Nephron progenitor cell (in vitro differentiated cells): Measurements from ENCODE around the gene TNFSF11.

Experiments
- DNase-seq: peaks from one replicate; pipeline ENCODE4 v3.0.0; 2021
- H3K27ac Mint-ChIP-seq: 2 replicates; pipeline ENCODE4 v1.8.0; 2021; ENCODE audit warnings: mild to moderate bottlenecking, moderate library complexity, mixed read lengths
- H3K27me3 Mint-ChIP-seq: 2 replicates; pipeline ENCODE4 v1.8.0; 2021; ENCODE audit warnings: mild to moderate bottlenecking, low read depth, mixed read lengths; ENCODE audit not compliant: poor library complexity
- H3K36me3 Mint-ChIP-seq: 2 replicates; pipeline ENCODE4 v1.8.0; 2021; ENCODE audit warnings: low read depth, mixed read lengths
- H3K4me1 Mint-ChIP-seq: 2 replicates; pipeline ENCODE4 v1.8.0; 2021; ENCODE audit warnings: mixed read lengths
- H3K4me3 Mint-ChIP-seq: 2 replicates; pipeline ENCODE4 v1.8.0; 2021; ENCODE audit warnings: mild to moderate bottlenecking, moderate library complexity, mixed read lengths
- H3K9me3 Mint-ChIP-seq: 2 replicates; pipeline ENCODE4 v1.8.0; 2021; ENCODE audit warnings: mild to moderate bottlenecking, moderate library complexity, mixed read lengths
- TF ChIP-seq, protein P1 (sequence below): fragments of 200-600 bp; sonication (generic); IDR thresholded peaks from 2 replicates; pipeline ENCODE4 v1.5.0; 2021; ENCODE audit warnings: antibody characterized with exemption

The TNFSF11 gene

DNA sequence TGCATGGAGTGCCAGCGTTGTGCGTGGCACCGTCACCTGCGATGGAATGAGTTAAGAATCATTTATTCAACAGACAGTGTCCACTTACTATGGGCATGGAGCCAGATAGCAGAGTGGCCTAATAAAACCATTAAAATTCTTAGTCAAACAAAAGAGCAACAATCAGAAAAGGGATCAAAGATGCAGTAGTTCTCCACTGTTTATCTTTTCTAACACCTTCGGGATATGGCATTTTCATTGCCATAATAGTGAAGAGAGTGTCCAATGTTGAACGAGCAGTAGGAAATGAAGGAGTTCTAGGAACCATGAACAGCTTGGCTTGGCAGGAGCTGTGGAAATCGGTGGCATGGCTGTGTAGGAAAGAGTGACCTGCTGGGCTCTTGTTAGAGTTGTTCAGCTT, 2.0 kb downstream of the TNFSF11 start:
- TF ChIP-seq, protein P1, sequence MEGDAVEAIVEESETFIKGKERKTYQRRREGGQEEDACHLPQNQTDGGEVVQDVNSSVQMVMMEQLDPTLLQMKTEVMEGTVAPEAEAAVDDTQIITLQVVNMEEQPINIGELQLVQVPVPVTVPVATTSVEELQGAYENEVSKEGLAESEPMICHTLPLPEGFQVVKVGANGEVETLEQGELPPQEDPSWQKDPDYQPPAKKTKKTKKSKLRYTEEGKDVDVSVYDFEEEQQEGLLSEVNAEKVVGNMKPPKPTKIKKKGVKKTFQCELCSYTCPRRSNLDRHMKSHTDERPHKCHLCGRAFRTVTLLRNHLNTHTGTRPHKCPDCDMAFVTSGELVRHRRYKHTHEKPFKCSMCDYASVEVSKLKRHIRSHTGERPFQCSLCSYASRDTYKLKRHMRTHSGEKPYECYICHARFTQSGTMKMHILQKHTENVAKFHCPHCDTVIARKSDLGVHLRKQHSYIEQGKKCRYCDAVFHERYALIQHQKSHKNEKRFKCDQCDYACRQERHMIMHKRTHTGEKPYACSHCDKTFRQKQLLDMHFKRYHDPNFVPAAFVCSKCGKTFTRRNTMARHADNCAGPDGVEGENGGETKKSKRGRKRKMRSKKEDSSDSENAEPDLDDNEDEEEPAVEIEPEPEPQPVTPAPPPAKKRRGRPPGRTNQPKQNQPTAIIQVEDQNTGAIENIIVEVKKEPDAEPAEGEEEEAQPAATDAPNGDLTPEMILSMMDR, result no peak
- DNase-seq, result no peak
- H3K27me3 Mint-ChIP-seq, result peaks cover 35% of the 10 kb centered on the region

DNA sequence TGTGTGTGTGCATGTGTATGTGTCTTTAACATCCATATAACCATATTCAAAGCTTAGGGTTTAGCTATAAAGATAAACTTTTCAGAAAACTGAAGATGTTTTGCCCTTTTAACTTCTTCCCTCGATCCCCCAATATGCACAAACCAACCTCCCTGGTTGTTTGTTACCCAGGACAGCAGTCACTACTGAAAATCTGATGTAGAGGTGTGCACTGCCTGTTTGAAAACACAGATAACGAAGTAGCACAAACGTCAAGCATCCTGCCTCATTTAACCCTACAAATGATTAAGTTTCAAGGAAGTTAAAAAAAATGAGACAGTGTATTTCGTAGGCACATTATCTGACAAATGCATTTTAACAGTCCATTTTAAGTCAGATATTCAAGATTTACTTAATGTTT, 3.6 kb downstream of the TNFSF11 start:
- no peak overlapping the region for H3K27ac Mint-ChIP-seq
- peaks cover 15% of the 10 kb centered on the region for H3K4me1 Mint-ChIP-seq
- H3K9me3 Mint-ChIP-seq, result peaks cover 26% of the 10 kb centered on the region
- DNase-seq, result no peak
- H3K36me3 Mint-ChIP-seq, result peaks cover 6% of the 10 kb centered on the region
- TF ChIP-seq, protein P1, result no peak
- H3K27me3 Mint-ChIP-seq, result peaks cover 35% of the 10 kb centered on the region
- H3K4me3 Mint-ChIP-seq, result no peak overlapping the region

More for the DNA sequence above, 2.0 kb downstream of the TNFSF11 start:
- peaks cover 39% of the 10 kb centered on the region for H3K9me3 Mint-ChIP-seq
- H3K36me3 Mint-ChIP-seq, result peaks cover 18% of the 10 kb centered on the region
- peaks cover 9% of the 10 kb centered on the region for H3K4me1 Mint-ChIP-seq
- H3K4me3 Mint-ChIP-seq, result no peak overlapping the region
- H3K27ac Mint-ChIP-seq, result no peak overlapping the region

DNA sequence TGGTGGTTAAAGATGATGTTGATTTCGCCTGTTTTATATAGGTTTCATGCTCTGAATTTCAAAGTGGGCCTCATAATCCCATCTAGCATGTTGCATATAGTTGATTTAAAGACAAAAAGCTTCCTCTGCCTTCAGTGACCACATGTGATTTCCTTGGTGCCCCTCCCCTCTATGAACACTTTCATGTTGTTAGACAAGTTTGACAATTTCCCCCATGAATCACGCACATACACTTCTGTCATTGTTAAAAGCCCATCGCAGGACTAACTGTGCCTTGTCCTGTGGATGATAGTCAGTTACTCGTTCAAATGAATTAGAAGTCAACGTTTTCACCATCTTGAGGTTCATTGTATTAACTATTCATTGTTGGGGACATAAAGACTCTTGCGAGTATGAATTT, 6.7 kb downstream of the TNFSF11 start:
- no peak for DNase-seq
- Mint-ChIP-seq H3K27ac (no peak overlapping the region), H3K9me3 (peaks cover 6% of the 10 kb centered on the region), H3K27me3 (peaks cover 11% of the 10 kb centered on the region), H3K4me1 (peaks cover 6% of the 10 kb centered on the region), H3K36me3 (no peaks in the 10 kb centered on the region), H3K4me3 (no peak overlapping the region)
- TF ChIP-seq, protein P1, result no peak

DNA sequence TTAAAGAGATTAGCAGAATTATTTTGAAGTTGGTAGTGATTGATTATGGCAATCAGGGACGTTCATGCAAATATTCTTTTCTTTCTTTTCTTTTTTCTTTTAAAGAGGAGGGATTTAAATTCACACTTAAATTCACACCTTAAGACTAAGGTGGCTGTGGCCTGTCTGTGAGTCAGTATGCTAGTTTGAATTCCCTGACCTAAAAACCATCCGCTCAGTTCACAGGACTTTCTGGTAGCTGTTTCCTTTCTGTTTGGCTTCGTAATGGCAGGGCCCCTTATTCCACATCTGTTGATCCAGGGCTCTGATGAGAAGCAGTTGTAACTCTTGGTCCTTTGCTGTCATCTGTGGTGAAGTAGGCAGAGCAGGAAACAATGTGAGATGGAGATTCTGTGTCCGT, 7.5 kb downstream of the TNFSF11 start:
- no peak overlapping the region for H3K4me3 Mint-ChIP-seq
- peak overlapping the region; percentile 29 for H3K27ac Mint-ChIP-seq
- TF ChIP-seq, protein P1, result no peak
- no peaks in the 10 kb centered on the region for H3K36me3 Mint-ChIP-seq
- peaks cover 8% of the 10 kb centered on the region for H3K27me3 Mint-ChIP-seq
- H3K9me3 Mint-ChIP-seq, result no peaks in the 10 kb centered on the region
- peaks cover 6% of the 10 kb centered on the region for H3K4me1 Mint-ChIP-seq
- no peak for DNase-seq

DNA sequence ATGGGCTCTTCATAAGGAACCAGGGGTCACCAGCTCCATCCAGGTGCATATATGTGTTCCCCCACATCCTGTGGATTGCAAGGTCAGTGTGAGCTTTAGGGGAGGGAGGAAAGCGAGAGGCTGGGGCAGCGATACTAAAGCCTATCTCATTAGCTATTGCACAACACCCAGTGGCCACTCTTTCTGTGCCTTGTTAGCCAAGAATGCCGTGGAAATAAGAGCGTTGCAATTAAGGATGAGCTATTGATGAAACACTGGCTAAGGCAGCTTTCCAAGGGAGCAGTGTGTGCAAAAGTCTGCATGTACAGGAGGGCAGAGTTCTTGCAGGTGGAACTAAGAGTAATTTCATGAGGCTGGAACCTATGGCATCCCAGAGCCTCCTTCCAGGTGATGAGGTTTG, 17.6 kb downstream of the TNFSF11 start:
- peaks cover 6% of the 10 kb centered on the region for H3K27me3 Mint-ChIP-seq
- no peaks in the 10 kb centered on the region for H3K36me3 Mint-ChIP-seq
- TF ChIP-seq, protein P1, result no peak
- H3K27ac Mint-ChIP-seq, result no peak overlapping the region
- no peak overlapping the region for H3K4me3 Mint-ChIP-seq
- no peak for DNase-seq
- H3K4me1 Mint-ChIP-seq, result peaks cover 16% of the 10 kb centered on the region
- no peaks in the 10 kb centered on the region for H3K9me3 Mint-ChIP-seq

DNA sequence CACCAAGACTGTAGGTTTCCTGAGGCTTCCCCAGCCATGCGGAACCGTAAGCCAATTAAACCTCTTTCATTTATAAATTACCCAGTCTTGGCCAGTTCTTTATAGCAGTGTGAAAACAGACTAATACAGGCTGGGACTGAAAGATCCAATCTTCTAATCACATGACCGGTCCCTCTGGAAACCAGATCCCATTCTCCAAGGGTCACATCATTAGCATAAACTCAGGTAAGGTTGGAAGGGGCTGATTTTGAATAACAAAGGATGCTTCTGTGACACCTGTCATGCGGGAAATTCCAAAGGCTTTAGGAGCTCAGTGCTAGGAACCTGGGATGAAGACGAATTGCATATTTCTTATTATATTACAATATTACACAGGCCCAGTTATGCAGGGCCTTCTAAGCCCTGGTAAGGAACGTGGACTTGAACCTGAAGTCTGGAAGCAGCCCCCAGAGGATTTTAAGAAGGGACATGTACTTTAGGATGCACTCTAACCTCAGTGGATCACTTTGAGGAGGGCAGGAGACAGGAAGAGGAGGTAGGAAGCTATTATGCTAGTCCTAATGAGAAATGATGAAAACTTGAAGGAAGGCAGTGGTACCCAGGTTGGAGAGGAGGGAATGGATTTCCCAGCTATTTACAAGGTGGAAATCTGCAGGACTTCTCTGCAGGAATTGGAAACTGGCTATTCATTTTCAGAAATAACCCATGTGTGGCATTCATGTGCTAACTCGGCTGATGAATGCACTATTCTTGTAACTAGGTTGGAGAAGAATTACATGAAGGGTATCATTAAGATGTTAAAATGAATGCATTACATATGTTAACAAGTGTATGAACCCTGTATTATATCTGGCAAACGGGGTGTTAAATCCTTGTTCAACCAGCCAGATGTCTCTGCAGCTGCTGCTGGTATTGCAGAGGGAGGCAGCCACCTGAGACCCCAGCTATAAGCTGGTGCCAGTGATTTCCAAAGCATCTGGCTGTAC, 19.3 kb downstream of the TNFSF11 start:
- Mint-ChIP-seq H3K27ac (no peak overlapping the region), H3K4me3 (no peak overlapping the region), H3K9me3 (no peaks in the 10 kb centered on the region), H3K36me3 (no peaks in the 10 kb centered on the region), H3K4me1 (peaks cover 16% of the 10 kb centered on the region), H3K27me3 (peaks cover 6% of the 10 kb centered on the region)
- DNase-seq, result no peak
- TF ChIP-seq, protein P1, result no peak
